GM19193 (cell line): ENCODE data around the gene MYMX.

Source experiments
- POLR2A ChIP-seq: IDR thresholded peaks from 4 replicates; pipeline ENCODE4 v1.6.1; 2011; ENCODE audit not compliant: insufficient read depth, insufficient read length; ENCODE audit errors: extremely low read depth

MYMX gene

DNA sequence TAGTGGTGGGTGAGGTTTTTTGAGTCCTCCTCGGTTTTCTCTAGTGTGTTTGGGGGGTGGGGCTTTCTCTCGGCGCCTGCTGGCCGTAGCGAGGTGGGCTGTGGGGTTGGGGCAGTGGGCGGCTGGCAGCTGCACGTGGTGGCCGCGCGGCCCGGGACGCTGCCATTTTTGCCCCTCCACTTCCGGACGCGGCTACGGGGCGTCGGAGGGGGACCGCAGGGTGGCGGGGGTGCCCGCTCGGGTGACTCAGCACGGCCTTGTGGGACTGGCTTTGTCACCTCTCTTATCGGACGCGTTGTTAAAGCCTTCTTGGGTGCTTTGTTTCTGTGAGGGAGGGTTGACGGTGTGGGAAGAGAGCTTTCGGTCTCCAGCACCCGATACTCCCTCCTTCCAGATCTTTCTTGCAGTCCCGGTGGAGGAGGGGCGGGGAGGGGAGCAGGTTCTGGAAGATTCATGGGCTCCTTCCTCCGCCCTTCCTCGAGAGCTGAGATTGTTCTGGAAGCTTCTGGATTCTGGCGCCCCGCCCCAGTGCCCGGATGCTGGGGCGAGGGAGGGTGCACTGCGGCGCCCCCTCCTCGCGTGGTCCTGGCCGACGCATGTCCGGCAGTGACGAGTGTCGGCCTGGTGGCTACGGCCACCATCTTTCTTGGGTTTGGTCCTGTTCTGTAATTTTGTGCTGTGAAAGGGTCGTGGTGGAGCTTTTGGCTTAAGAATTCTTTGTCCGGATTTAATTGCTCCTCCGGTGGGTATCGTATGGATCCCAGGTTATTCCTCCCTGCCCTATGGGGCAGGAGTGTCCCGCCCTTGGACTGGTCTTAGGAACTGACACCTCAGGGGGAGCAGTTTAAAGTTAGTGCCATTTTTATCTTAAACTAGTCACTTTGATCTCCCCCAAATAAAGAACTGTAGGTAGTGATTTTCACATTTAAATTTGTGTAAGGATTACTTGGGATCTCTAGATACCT lies 30.9 kb downstream of the MYMX start:
- TF ChIP-seq POLR2A: peak; percentile 23

DNA sequence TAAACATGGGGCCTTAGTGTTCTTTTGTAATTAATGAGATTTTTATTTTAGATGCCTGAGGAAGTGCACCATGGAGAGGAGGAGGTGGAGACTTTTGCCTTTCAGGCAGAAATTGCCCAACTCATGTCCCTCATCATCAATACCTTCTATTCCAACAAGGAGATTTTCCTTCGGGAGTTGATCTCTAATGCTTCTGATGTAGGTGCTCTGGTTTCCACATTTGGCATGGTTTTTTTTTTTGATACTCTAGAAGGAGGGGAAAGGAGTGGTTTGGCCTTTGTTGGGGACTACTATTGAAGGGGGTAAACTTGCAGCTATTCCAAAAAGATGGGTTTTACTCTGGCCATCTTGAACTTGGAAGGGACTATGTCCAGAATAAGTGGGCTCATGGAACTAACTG lies 31.9 kb downstream of the MYMX start:
- no peak for TF ChIP-seq POLR2A

GRCh38 chr6:44249082-44249748 lies 32.5 kb downstream of the MYMX start:
- no peak for TF ChIP-seq POLR2A

- no peak for TF ChIP-seq POLR2A
These were observed 33.5 kb downstream of the MYMX start for GRCh38 chr6:44250067-44250717.

DNA sequence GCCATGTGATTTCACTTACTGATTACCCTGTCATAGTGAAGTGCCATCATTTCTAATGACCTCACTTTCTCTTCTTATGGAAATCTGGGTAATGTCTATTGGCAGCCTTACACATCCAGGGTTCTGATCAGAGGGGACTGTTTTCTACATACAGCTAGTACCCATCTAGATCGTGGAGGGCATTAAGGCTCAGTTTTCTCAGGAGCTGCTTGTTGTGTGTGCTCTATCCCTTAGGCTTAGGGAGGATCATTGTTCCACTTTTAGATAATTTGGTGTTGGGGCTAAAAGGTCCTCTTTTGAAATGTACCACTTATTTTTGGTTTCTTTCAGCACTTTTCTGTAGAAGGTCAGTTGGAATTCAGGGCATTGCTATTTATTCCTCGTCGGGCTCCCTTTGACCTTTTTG lies 34.0 kb downstream of the MYMX start:
- no peak for TF ChIP-seq POLR2A

GRCh38 chr6:44251576-44252524 lies 35.1 kb downstream of the MYMX start:
- no peak for TF ChIP-seq POLR2A

DNA sequence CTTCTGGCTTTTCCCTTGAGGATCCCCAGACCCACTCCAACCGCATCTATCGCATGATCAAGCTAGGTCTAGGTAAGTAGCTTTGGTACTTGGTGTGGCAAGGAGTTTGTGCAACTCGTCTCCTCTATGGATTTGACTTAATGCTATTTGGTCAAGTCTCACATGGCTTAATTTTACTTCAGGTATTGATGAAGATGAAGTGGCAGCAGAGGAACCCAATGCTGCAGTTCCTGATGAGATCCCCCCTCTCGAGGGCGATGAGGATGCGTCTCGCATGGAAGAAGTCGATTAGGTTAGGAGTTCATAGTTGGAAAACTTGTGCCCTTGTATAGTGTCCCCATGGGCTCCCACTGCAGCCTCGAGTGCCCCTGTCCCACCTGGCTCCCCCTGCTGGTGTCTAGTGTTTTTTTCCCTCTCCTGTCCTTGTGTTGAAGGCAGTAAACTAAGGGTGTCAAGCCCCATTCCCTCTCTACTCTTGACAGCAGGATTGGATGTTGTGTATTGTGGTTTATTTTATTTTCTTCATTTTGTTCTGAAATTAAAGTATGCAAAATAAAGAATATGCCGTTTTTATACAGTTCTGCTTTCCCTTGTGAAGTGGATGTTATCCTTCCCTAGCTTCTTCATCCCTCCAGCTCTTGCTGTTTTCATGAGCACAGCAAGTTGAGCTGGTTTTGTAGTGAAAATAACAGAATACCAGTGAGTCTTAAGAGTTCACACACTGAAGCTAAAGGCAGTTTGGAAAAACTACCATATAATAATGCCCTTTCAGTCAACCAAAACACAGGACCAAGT lies 36.8 kb downstream of the MYMX start:
- TF ChIP-seq POLR2A: peak; percentile 35

DNA sequence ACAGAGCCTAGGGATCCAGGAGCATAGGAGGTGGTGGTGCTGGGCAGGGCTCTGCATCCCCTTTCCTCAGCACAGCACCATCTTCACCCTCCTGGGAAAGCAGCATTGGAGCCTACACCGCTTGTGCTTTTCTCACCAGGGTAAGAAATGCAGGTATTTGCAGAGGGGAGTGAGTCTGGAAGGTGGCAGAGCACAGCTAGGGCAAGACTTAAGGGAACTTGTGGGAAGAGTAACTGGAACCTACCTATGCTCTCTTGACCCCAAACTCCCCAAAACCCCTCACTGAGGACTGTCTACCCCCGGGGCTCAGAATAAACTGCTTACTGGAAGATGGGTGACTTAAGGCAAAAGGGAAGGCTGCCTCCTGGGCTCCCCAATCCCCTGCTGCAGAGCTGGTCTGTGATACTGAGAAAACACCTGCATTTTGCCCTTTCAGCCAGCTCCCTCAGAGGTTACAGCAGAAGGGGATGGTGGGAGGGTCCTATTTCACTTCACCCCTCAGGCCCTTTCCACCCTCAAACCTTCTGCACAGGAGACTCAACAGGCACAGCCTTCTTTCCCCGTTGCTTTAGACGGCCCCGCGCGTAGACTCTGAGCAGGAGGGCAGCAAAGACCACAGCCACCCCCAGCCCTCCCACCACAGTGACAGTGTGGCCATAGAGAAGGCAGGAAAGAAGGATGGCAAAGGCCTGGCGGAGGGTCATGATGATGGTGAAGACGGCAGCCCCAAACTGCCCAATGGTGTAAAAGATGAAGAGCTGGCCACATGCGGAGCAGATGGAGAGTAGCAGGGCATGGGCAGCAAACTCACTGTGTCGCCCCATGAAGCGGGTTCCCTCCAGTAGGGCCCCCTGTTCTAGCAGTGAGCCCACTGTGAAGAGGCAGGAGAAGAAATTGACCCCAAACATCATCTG lies 37.7 kb downstream of the MYMX start:
- TF ChIP-seq POLR2A: no peak

- TF ChIP-seq POLR2A: peak; percentile 65
These were observed 38.5 kb downstream of the MYMX start for GRCh38 chr6:44255105-44255808.

DNA sequence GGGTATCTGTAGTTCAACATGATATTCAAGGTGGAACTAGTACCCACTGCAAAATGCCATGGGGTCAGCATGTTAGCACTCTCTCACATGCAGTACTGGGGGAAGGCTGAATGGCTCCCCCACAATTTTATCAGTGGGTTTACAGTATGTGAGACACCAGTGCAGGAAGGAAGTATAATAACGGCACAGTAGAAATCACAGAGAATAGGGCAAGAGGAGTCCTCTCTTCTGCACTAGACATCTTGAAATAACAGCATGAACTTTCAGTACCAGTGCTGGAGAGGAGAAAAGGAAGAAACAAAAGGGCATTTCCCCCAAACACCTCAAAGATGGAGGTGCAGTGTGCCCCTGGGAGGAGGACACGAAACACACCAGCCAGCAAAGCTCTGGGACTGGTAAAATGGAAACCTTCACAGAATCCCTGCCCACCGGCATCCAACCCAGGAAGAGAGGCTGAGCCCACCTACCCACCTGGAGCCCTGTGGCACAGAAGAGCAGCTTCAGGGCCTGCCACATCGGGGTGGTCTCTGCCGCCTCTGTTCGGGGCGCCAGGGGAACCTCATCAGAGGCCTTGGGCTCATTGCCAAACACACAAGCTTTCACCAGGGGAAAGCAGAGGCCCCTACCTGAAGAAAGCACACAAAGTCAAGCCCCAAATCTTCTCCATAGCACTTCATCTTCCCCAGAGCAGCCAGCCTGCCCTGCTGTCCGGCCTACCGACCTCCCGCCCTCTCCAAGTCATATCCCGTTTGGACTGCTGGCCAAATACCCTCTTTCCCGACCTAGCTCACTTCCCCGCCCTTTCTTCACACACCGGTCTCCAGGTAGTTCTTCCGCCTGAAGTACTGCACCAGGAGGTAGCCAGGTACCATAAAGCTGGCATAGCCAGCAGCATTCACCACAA lies 39.4 kb downstream of the MYMX start:
- TF ChIP-seq POLR2A: no peak

GRCh38 chr6:44256775-44257024 lies 40.0 kb downstream of the MYMX start:
- no peak for TF ChIP-seq POLR2A
